Renal pelvis (tissue), 4 donors: ENCODE measurements around the gene EFHC2. TPM values are rescaled to one million over a fixed set of nuclear protein-coding genes. Genes with fewer than 3 reads are reported as not detected.
"Not testable (repeated sequence)": the region's sequence is repeated elsewhere in the genome, so short reads cannot be mapped to it uniquely, and the experiment has no call there.

Experiments
- DNase-seq: peaks from one replicate; pipeline ENCODE4 v3.0.0-alpha.2; 2013
- polyA plus RNA-seq, 3 donors: library from polyadenylated mRNA; unstranded; fragments of 120-200 nt; gene quantifications; one replicate each; pipeline ENCODE4 v1.2.1, GENCODE V29; 2013; ENCODE audit not compliant: insufficient read length in 3 of 3

EFHC2 gene
- polyA plus RNA-seq, 3 donors: 7.1 to 10.6 (median 8.6) TPM

DNA sequence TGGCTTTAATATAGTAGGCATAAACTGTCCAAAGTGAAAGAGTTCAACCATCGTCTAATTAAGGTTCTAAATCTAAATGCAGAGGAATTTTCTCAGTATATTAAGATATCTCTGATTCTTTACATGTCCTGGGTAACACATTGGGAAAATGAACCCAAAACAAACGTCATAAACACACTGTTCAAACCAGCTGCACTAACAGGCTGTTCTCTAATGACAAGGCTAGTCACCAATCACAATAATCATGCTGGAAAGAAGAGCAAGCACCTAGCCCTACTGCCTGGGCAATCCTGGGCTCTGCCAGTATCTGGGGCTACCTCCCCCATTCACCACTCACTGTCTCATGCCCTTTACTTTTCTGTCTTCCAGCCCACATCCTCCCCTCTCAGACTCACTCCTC is 107.9 kb downstream of the EFHC2 start:
- no peak for DNase-seq

DNA sequence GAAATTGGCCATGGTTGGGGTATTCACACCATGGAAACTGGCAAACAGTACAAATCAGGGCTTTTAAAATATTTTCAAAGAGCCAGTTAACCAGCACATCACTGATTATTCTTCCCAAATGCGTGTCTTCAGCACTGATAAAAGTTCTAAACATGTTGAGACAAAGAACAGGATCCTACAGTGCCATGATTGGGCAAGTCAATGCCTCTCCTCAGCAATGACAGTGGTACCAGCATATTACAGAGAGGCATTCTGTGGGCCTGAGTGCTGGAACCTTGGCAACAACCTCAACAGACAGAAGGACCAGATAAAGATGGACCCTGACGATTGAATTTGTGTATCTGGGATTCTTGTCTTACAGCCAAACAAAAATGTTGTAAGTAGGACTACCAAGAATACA is 108.9 kb downstream of the EFHC2 start:
- DNase-seq: no peak

DNA sequence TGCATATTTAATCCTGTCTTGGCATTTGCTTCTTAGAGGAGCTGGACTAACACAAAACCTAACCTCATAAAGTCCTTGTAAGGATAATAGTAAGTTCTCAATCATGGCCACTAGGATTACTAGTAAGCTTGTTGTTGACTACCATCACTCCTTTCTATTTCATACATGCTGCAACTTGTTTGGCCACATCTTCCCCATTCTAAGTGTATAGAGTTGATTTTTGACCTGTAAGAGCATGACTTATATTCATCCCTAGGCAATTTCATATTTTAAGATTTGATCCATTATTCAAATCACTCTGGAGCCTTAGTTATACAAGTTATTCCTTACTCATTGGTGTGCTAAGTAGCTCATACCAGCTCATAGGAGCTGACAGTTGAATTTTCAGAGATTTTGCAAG is 109.4 kb downstream of the EFHC2 start:
- no peak for DNase-seq

DNA sequence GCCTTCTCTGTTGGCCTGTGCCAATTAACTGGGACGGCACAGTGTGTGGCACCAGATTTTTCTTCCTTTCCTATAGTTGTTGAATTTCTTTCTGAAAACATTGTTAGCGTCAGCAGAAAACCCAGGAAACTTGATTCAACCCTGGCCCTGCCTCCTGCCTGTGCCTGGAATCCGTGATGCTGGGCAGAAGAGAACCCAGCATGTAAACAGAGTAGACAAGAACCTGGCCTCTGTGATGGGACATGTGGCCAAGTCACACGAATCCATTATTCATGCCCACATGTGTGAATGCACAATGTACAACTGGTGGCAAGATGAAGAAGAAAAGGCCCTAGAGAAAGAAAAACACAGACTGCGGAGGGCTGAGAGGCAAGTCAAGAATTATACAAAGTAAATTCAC is 111.4 kb downstream of the EFHC2 start:
- DNase-seq: no peak

DNA sequence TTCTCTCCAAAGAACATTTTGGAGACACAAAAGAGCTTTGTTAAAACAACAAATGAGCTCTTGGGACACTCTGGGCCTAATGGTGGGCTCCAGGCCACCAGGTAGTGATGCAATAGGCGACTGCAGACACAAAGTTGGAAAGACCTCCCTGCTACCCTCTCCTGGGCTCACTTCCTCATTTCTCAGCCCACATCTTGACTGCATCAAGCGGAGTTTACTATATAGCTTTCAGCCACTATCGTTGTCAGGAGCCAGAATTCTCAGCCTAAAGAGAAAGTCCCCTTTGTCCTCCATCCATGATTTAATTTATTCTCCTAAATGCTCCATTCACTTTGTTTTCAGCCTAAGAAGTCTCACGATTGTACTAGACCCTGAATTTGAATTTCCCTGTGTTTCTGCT is 114.9 kb downstream of the EFHC2 start:
- DNase-seq: no peak

- no peak for DNase-seq
Measured at GRCh38 chrX:44227991-44228390, 115.5 kb downstream of the EFHC2 start.

GRCh38 chrX:44225667-44226066 is 117.8 kb downstream of the EFHC2 start:
- DNase-seq: no peak

- no peak for DNase-seq
Measured at GRCh38 chrX:44224760-44225159, 118.7 kb downstream of the EFHC2 start.

DNA sequence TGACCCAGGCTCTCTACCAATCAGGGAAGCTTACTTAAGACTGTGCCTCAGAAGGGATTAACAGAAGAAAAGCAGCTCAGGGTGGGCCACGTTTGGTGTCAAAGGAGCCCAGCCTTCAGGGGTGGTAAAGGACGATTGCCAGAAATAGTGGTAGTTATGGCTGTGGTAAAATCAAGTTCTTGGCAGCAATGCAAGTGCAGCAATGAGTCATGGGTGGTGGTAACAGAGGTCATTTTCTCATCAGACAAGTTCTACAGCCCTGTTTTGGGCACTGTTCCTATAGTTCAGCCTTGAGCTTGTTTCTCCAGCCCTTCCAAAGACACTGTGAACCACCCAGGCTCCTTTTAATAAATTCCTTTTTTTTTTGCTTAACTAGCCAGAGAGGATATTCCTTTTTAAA is 120.3 kb downstream of the EFHC2 start:
- DNase-seq: no peak

DNA sequence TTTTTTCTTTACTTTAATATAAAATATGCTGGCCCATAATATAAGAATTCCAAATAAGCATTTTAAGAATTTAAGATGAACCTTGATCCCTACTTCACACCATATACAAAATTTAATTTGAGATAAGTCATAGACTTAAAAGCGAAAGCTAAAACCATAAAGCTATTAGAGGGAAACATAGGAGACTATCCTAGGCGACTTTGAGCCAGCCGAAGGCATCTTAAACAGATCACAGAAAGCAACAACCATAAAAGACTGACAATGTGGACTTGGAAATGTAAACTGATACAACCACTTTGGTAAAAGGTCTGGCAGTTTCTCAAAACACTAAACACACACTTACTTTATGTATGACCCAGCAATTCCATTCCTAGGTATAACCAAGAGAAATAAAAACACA is 125.0 kb downstream of the EFHC2 start:
- DNase-seq: no peak

DNA sequence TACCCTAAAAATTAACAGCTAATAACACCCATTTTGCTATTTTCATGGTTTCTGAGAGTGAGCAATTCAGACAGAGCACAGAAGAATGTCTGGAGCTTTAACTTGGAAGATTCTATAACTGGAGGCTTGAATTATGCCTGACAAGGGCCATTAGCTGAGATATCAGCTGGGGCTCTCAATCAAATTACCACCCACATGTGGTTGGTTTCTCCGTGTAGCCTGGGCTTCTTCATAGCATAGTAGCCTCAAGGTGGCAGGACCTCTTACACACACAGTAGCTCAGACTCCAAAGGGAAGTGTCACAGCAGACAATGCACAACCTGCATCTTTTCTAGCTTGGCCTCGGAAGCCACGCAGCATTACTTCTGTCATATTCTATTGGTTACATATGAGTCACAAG is 127.3 kb downstream of the EFHC2 start:
- no peak for DNase-seq

- no peak for DNase-seq
Measured at GRCh38 chrX:44203791-44204190, 139.7 kb downstream of the EFHC2 start.

- DNase-seq: no peak
Measured at GRCh38 chrX:44202596-44202995, 140.9 kb downstream of the EFHC2 start.

- no peak for DNase-seq
Measured at GRCh38 chrX:44189116-44189515, 154.4 kb downstream of the EFHC2 start.

DNA sequence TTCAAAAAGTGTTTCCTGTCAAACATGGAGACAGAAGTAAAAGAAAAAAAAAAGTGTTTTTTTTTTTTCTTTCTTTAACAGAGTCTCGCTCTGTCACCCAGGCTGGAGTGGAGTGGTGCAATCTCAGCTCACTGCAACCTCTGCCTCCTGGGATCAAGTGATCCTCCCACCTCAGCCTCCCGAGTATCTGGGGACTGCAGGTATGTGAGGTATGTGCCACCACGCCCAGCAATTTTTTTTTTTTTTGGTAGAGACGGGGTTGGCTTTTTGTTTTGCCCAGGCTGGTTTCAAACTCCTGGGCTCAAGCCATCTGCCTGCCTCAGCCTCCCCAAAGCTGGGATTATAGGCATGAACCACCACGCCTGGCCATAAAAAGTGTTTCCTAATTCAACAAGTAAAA is 155.6 kb downstream of the EFHC2 start:
- not testable (repeated sequence) for DNase-seq

GRCh38 chrX:44183329-44183728 is 160.1 kb downstream of the EFHC2 start:
- no peak for DNase-seq

GRCh38 chrX:44178274-44179053 is 165.0 kb downstream of the EFHC2 start:
- DNase-seq: no peak

DNA sequence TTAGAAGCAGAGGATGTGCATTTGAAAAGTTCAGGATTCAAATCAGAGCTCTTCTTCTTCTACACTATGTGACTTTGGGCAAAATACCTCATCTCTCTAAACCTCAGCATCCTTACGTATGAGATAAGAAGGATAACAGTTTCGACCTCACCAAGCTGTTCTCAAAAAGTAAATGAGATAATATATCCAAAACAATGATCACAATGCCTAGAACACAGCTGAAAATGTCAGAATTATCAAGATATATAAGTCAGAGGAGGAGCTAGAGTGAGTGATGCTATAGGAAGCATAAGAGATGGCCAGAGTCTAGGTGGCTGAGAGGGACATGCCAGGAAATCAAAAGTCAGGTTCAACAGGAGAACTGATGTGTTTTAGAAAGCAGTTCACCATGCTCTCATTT is 168.0 kb downstream of the EFHC2 start:
- DNase-seq: no peak

DNA sequence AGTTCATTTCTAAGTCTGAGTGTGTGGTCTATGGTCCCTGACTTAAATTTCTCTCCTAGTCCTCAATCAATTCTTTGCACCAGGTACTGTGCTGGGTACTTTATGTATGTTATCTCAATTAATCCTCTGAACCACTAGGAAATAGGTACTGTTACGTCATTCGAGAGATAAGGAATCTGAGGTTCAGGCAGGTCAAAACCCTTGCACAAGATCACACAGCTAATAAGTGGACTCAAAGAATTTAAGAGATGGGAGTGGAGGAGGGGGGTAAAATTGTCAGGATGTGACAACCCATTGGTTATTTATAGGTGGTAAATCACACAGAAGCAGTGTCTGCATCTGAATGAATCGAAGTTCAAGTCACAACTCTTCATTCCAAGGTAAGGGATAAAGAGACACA is 169.4 kb downstream of the EFHC2 start:
- DNase-seq: no peak

DNA sequence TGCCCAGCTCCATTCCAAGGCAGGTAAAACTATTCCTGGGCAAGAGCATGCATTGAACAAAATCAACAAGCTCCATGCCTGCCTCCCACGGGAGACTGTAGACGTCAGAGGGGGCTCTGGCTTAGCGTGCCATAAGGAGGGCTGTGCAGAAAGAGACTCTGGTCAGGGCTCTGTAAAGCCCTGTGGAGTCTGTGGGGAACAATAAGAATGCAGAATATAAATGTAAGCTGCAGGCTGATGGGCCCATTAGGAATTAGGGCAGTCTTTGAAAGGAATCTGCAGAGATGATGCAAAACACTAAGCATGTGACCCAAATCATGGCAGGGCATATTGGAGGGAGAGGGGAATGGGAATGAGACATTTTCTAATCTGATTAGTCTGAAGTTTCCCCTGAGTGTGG is 170.3 kb downstream of the EFHC2 start:
- DNase-seq: no peak

GRCh38 chrX:44167116-44167515 is 176.4 kb downstream of the EFHC2 start:
- no peak for DNase-seq

- no peak for DNase-seq
Measured at GRCh38 chrX:44162964-44163475, 180.5 kb downstream of the EFHC2 start.

DNA sequence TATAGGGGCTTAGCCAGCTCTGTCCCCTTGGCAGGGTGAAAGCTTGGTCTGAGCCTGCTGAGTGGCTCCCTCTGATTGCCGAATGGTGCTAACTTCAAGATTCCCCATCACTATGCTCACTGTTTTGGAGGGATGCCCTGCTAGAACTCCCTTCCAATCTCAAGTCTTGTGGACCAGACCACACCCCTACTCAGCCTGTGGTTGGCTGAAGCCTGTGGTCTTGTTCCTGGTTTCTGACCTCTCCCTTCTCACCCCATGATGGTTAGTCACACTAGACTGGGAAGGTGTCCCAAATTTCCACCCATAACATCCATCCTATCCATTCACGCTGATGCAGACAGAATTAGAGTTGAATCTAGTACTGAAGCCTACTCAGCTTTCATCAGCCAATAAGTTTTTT is 185.6 kb downstream of the EFHC2 start:
- DNase-seq: no peak

DNA sequence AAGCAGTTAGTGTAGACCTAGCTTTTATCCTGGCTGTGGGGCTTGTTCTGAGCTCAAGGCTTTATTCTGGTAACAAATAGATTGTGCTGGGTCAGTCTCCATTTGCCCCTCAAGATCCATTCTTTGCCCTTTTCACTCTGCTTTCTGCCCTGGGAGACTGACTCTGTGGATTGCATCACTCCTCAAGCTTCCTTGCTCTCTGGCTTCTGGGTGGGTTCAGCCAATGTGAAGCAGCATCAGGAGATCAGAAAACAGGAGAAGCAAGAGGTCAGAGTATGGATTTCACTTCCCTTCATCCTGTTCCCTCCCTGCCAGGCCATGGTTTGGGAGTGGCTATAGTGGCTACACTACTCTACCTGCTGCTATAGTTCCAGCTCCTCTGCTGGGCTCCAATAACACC is 186.2 kb downstream of the EFHC2 start:
- DNase-seq: no peak
